ENCODE measurements around the gene SENP5. TPM values are rescaled to one million over a fixed set of nuclear protein-coding genes. Genes with fewer than 3 reads are reported as not detected.

SENP5 gene
- total and polyA plus RNA-seq, 4 donors = 3.9 to 26.9 (median 14.3) TPM

DNA sequence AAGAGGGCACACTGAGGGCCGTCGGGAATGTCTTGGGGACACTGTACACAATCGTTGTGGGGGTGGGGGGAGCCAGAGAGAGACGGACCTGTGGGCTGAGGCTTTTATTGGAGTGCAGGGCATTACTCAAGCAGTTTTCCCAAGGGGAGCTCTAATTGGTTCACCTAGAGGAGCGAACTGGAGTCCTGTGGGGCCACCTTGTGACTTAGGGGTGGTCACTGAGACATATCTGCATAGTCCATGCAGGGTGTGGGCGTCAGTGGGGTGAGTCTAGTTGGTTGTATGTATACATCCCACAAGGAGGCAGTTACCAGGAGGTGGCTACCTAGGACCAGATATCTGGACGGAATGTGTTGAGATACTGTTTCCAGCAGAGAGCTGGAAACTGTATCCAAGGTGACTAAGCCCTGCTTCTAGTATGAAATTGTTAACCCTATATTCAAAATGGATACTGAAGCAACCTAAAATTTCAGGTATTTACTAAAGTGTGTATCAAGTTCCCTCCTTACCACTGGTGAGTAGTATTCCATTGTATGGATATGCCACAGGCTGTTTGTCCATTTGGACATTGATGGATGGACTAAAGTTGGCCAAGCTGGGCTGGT lies 103.5 kb downstream of the SENP5 start:
- Histone ChIP-seq H3K36me3 (ENCODE audit: control insufficient read depth in 4 of 4, insufficient read depth in 3 of 4, low read depth in 1 of 4, low read length in 3 of 4) (no peaks in the 10 kb centered on the region), H3K9me3 (ENCODE audit: control insufficient read depth in 4 of 4, low read length in 3 of 4) (no peaks in the 10 kb centered on the region), H3K27ac (ENCODE audit: low read depth in 1 of 2, low read length in 2 of 2) (no peak overlapping the region), H3K4me3 (ENCODE audit: low read depth in 1 of 3, low read length in 3 of 3) (no peak overlapping the region), H3K4me1 (ENCODE audit: control insufficient read depth in 4 of 4, insufficient read depth in 4 of 4, low read length in 3 of 4) (peaks cover 0 to 16% (median 10%) of the 10 kb centered on the region in 4 donors), H3K9ac (ENCODE audit: low read depth in 1 of 2, low read length in 2 of 2) (no peak overlapping the region), H3K27me3 (ENCODE audit: control insufficient read depth in 4 of 4, insufficient read depth in 4 of 4, low read length in 3 of 4) (no peaks in the 10 kb centered on the region)
- TF ChIP-seq FOXA1 (IDR thresholded peaks at IDR 0.05) = no peak
- DNase-seq (ENCODE audit: low spot score) = peak; percentile 67
- WGBS = 87% methylated on average over 7 of the region's 7 CpGs

DNA sequence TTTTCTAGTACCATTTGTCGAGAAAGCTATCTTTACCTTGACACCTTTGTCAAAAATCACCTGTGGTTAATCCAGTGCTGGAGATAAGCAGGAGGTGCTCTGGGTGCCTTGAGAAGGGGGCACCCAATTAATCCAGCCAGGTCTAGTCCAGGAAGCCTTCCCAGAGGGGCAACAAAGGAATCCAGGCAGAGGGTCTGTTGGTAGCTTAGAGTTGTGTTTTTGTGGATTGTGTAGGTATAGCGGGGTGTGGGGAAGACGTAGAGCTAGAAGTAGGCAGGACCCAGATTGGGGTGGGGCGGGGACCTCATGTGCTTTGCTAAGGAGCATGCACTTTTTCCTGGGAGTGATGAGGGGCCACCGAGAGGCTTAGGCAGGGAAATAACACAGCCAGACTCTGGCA lies 106.9 kb downstream of the SENP5 start:
- Histone ChIP-seq H3K9ac (ENCODE audit: low read depth in 1 of 2, low read length in 2 of 2) (no peak overlapping the region), H3K27ac (ENCODE audit: low read depth in 1 of 2, low read length in 2 of 2) (no peak overlapping the region), H3K4me3 (ENCODE audit: low read depth in 1 of 3, low read length in 3 of 3) (no peak overlapping the region), H3K9me3 (ENCODE audit: control insufficient read depth in 4 of 4, low read length in 3 of 4) (no peaks in the 10 kb centered on the region), H3K36me3 (ENCODE audit: control insufficient read depth in 4 of 4, insufficient read depth in 3 of 4, low read depth in 1 of 4, low read length in 3 of 4) (no peaks in the 10 kb centered on the region), H3K4me1 (ENCODE audit: control insufficient read depth in 4 of 4, insufficient read depth in 4 of 4, low read length in 3 of 4) (peaks cover 0 to 4% (median 2%) of the 10 kb centered on the region in 4 donors), H3K27me3 (ENCODE audit: control insufficient read depth in 4 of 4, insufficient read depth in 4 of 4, low read length in 3 of 4) (no peaks in the 10 kb centered on the region)
- TF ChIP-seq RXRA (IDR thresholded peaks at IDR 0.05) (no peak), JUND (IDR thresholded peaks at IDR 0.05) (no peak), HNF4G (IDR thresholded peaks at IDR 0.05) (no peak), FOXA1 (IDR thresholded peaks at IDR 0.05) (no peak), EGR1 (IDR thresholded peaks at IDR 0.05; ENCODE audit: low read depth in 2 of 2) (no peak), TAF1 (conservative IDR thresholded peaks at IDR 0.05) (no peak), YY1 (IDR thresholded peaks at IDR 0.05) (no peak), NR2F2 (IDR thresholded peaks at IDR 0.05) (no peak), GABPA (IDR thresholded peaks at IDR 0.05 in 1 of 2, conservative IDR thresholded peaks at IDR 0.05 in 1 of 2) (no peak)
- TF ChIP-seq, protein P1, sequence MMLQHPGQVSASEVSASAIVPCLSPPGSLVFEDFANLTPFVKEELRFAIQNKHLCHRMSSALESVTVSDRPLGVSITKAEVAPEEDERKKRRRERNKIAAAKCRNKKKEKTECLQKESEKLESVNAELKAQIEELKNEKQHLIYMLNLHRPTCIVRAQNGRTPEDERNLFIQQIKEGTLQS (IDR thresholded peaks at IDR 0.05) = no peak
- TF ChIP-seq, protein P2, sequence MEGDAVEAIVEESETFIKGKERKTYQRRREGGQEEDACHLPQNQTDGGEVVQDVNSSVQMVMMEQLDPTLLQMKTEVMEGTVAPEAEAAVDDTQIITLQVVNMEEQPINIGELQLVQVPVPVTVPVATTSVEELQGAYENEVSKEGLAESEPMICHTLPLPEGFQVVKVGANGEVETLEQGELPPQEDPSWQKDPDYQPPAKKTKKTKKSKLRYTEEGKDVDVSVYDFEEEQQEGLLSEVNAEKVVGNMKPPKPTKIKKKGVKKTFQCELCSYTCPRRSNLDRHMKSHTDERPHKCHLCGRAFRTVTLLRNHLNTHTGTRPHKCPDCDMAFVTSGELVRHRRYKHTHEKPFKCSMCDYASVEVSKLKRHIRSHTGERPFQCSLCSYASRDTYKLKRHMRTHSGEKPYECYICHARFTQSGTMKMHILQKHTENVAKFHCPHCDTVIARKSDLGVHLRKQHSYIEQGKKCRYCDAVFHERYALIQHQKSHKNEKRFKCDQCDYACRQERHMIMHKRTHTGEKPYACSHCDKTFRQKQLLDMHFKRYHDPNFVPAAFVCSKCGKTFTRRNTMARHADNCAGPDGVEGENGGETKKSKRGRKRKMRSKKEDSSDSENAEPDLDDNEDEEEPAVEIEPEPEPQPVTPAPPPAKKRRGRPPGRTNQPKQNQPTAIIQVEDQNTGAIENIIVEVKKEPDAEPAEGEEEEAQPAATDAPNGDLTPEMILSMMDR (IDR thresholded peaks at IDR 0.05; ENCODE audit: low read depth, low read length, missing input control) = no peak
- TF ChIP-seq, protein P3, sequence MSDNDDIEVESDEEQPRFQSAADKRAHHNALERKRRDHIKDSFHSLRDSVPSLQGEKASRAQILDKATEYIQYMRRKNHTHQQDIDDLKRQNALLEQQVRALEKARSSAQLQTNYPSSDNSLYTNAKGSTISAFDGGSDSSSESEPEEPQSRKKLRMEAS (IDR thresholded peaks at IDR 0.05) = no peak
- TF ChIP-seq, protein P4, sequence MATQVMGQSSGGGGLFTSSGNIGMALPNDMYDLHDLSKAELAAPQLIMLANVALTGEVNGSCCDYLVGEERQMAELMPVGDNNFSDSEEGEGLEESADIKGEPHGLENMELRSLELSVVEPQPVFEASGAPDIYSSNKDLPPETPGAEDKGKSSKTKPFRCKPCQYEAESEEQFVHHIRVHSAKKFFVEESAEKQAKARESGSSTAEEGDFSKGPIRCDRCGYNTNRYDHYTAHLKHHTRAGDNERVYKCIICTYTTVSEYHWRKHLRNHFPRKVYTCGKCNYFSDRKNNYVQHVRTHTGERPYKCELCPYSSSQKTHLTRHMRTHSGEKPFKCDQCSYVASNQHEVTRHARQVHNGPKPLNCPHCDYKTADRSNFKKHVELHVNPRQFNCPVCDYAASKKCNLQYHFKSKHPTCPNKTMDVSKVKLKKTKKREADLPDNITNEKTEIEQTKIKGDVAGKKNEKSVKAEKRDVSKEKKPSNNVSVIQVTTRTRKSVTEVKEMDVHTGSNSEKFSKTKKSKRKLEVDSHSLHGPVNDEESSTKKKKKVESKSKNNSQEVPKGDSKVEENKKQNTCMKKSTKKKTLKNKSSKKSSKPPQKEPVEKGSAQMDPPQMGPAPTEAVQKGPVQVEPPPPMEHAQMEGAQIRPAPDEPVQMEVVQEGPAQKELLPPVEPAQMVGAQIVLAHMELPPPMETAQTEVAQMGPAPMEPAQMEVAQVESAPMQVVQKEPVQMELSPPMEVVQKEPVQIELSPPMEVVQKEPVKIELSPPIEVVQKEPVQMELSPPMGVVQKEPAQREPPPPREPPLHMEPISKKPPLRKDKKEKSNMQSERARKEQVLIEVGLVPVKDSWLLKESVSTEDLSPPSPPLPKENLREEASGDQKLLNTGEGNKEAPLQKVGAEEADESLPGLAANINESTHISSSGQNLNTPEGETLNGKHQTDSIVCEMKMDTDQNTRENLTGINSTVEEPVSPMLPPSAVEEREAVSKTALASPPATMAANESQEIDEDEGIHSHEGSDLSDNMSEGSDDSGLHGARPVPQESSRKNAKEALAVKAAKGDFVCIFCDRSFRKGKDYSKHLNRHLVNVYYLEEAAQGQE (IDR thresholded peaks at IDR 0.05) = no peak
- TF ChIP-seq, protein P5, sequence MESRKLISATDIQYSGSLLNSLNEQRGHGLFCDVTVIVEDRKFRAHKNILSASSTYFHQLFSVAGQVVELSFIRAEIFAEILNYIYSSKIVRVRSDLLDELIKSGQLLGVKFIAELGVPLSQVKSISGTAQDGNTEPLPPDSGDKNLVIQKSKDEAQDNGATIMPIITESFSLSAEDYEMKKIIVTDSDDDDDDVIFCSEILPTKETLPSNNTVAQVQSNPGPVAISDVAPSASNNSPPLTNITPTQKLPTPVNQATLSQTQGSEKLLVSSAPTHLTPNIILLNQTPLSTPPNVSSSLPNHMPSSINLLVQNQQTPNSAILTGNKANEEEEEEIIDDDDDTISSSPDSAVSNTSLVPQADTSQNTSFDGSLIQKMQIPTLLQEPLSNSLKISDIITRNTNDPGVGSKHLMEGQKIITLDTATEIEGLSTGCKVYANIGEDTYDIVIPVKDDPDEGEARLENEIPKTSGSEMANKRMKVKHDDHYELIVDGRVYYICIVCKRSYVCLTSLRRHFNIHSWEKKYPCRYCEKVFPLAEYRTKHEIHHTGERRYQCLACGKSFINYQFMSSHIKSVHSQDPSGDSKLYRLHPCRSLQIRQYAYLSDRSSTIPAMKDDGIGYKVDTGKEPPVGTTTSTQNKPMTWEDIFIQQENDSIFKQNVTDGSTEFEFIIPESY (IDR thresholded peaks at IDR 0.05) = no peak
- no peak for DNase-seq (ENCODE audit: low spot score)
- WGBS = 89% methylated on average over 5 of the region's 5 CpGs
